ENCODE results near the gene POLA1.

POLA1 gene

DNA sequence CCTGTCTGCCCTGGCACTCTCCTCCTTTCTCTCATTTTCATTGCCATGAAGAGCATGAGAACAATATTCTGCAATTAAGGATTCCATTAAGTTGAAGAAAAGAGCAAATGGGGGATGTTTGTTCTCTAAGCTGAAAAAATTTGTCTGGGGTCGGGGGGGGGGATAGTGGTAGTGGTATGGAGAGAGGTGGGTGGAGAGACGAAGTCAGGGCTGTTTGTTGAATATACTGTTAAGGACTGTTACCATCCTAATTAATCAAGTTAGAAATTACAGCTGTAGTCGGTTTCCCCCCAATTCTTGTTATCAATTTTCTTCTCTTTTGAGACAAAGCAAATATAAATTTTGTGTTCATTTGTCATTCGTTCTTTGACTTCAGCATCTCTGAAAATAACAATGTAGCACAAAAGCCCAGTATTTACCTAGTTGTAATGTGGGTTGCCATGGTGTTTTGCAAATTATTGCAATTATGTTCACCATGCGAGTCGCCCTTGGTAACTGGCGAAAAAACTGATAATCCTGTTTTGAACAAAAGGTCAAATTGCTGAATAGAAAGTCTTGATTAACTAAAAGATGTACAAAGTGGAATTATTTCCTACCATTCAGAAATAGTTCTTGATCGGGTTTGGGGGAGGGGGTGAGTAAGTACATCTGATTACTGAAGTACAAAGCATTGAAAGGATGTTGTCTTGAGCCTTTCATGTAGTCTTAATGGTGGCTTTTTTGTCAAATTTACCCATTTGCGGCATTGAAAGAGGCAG is 183.0 kb downstream of the POLA1 start:
- no peak for DNase-seq (ENCODE audit: low read depth, low spot score)

DNA sequence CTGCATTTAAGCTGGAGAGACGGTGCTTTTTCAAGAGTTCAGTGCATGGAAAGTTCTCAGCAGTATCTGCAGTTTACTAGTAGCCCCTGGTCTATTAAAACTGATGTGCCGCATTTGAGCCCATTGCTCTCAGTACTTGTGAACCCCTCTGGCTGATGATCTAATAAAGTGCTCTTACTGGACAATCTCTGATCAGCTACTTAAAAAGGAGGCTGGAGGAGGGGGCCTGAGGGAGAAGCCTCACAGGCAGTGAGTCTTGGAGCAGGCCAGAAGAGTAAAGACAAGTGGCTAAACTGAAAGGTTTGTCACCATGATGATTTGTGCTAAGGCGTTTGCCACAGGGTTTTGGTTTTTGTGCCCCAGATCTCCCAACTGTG is 183.6 kb downstream of the POLA1 start:
- DNase-seq (ENCODE audit: low read depth, low spot score) = no peak

DNA sequence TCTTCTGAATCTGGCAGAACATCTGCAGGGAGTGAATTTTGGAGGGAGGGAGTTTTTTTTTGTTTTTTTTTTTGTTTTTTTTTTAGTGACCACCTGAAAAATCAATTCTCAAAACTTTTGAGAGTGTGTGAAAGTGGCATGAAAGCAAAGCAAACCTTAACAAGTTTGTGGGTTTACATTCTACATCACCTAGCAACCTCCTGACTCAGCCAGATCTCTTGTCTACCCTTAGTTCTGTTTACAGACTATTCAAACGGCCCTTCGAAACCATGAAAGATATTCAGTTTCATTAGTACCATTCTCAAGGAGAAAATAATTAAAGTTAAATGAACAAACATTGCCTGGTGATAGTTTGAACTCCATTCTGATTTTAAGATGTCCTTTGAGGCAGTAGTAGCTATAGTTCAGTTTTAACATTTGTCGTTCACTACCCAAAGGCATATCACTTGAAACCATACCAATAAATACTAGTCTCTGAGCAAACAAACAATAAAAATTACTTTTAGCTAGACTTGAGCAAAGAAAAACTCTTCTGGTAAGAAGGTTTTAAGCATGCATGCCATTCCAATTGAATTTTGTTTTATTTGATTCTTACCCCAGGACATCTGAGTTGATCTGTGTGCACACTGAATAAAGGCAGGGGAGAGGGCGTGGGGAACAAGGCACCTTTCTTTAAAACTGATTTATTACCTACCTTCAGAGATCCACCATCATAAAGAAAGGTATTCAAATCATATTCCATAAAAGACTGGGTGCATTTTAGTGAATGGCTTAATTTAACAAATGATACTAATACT is 184.3 kb downstream of the POLA1 start:
- DNase-seq (ENCODE audit: low read depth, low spot score) = no peak

DNA sequence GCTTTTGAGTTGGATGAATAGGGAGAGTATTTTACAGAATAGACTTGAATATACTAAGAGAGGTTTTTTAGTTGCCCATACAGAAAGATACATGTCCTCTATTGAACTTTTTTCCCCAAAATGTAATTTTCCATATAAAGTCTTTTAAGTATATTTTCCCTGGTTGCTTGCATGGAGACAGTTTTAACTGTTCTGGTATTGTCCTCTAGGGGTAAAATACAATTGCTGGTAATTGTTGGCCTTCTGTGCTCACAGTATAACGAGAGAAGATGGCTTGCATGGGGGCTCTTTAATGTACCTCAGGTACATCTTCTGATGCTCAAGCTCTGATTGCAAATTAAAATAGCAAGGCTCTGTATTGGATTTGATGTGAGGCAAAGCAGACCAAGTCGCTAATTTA is 186.0 kb downstream of the POLA1 start:
- no peak for DNase-seq (ENCODE audit: low read depth, low spot score)

DNA sequence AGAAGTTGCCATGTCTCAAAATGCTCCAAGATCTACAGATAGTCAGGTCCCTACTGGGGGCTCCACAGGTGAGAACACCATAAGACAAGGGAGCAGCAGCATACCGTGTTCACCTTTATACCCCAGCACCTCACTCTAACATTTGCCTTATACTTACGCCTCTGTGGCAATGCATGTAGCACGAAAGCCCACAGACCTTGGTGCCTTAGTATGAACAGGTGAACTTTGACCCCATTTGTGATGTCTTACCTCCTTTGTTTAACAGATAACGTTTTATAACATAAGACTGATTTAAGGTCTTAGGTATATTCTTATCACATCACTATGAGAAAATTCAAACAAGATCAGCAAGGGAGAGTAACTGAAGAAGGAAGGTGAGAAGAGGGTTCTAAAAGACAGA is 193.2 kb downstream of the POLA1 start:
- no peak for DNase-seq (ENCODE audit: low read depth, low spot score)

DNA sequence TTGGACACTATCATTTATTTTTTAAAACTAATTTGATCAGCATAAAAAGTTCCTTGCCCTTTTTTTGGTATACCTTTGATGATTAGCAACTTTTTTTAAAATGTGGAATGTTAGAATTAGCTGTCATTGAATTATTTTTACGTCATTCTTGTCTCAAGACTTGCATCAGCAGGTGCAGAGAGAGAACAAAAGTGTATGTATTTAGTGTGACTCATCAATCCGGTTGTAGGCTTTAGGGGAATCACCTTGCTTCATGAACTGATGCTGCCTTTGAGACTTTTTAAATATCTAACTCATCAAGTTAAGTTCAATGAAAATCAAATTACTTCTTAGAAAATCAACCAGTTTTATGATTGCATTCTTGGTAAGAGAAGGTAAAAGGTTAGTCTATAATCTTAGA is 197.0 kb downstream of the POLA1 start:
- DNase-seq (ENCODE audit: low read depth, low spot score) = no peak

DNA sequence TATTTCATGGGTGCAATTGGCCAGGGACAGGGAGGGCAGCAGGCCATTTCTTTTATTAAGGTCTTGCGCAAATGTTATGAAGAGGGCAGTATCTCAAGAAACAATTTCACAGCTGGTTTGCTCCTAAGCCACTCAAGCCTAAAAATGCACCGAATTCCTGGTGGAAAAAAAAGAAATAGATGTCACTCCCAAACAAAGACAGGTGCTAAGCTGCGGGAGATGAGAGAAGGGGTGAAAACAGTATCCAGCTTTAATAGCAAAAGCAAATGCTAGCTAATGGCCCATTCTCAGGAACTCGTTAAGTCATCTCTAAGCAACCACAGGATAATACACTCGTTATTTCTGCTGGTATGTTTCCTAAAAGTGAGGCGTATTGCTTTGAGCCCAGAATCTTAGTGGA is 205.7 kb downstream of the POLA1 start:
- no peak for DNase-seq (ENCODE audit: low read depth, low spot score)

DNA sequence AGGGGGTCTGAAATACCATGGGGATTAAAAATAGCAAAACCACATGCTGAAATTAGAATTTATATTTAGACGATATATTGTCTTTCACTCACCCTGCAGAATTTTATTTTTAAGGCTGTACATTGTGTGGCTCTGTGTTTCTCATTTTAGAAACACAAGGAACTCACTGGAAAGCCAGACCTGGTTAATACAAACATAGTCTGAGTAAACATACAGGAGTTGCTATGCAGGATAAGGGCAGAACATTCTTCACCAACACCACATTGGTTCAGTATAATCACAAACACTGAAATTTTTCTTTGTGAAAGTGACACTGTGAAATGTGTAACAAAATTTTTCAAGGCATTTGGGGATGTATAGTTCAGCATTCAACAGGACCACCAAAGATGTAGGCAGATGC is 206.5 kb downstream of the POLA1 start:
- no peak for DNase-seq (ENCODE audit: low read depth, low spot score)

DNA sequence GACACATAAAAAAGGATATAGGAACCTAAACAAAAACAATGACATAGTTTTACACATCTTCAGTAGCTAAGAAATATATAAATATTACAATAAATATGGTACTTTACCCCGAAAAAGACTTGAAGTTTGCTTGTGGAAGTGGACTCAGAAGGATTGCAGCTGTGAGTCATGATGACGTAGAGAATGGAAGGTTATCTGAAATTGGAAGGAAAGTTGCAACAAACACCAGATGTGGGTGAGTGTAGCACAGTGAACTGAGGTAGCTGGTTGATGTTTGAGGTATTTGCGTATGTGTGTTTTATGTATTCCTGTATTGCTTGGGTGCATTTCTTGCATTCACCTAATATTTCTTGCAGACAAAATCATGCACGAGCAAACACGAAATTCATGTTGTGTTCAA is 209.1 kb downstream of the POLA1 start:
- DNase-seq (ENCODE audit: low read depth, low spot score) = no peak

DNA sequence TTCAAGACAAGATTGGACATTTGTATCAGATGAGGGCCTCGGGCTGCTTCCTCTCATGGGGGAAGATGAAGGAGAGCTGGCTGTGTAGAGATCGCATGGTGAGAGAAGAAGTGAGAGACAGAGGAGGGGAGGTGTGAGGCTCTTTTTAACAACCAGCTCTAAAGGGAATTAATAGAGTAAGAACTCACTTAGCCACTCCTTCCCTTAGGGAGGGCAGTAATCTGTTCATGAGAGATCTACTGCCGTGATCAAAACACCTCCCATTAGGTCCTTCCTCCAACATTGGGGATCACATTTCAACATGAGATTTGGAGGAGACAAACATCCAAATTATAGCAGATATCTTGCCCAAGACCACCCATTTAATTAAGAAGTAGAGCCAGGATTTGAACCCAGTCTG is 225.0 kb downstream of the POLA1 start:
- DNase-seq (ENCODE audit: low read depth, low spot score) = no peak

DNA sequence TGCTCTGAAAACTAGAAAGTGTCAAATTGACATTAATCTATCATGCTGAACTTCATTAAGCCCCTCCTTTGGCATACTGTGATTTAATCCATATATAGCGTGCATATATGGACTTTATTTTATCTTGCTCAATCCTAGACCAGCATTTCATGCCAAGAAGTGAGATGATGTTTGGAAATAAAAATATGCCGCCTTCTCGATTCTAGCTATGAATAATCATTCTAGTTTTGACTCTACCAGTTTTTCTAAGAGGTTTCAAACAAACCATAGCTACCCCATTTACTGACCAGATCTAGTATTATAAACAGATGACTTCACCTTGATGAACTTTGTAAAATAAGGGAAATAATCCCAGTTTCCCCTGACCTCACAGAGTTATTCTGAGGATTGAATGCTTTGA is 227.1 kb downstream of the POLA1 start:
- no peak for DNase-seq (ENCODE audit: low read depth, low spot score)

DNA sequence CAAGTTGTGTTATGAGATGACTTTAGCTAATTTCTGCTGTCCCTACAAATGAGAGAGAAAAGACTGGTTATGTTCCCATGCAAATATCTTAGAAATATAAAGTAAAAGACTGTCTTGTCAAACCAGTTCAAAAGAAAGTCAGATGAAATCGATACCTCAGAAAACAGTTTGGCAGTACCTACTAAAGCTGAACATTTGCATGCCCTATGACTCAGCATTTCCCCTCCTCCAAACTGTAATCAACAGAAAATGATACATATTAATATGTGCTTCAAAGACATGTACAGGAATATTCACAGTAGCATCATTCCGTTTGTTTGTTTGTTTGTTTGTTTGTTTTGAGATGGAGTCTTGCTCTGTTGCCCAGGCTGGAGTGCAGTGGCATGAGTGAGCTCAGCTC is 231.7 kb downstream of the POLA1 start:
- no peak for DNase-seq (ENCODE audit: low read depth, low spot score)

DNA sequence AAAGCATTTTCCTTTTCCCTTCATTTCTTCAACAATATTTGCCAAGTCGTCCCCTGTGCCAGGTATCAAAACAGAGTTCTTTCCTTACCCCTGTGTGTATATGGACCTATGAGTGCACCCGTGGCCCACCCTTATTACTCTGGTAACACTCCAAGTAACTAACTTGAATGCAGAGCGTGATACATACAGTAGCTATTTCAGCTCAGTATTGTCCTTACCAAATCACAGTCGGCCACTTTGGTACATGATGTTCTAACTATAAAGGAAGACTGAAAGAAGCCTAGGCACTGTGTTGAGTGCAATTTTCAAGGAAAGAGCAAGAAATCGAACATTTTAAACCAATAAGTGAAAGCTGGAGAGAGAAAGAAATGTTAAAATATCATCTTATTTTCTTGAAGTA is 233.7 kb downstream of the POLA1 start:
- DNase-seq (ENCODE audit: low read depth, low spot score) = no peak

DNA sequence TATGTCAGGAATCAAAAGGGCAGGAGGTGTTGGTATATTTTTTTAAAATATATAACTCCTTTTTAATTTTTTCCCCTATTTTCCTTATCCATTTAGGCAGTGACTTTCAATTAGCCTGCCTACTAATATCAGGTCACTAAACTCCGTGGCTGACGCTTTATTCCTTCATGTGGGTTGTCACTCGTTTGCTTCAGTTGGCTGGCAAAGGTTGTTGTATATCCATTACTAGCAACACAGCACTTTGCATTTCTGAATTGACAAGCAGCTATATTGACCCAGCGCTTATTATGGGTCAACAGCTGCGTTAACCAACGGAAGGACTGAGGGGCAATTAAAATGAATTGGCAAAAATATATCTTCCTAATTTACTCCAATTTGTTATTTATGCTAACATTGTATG is 234.4 kb downstream of the POLA1 start:
- DNase-seq (ENCODE audit: low read depth, low spot score) = no peak

DNA sequence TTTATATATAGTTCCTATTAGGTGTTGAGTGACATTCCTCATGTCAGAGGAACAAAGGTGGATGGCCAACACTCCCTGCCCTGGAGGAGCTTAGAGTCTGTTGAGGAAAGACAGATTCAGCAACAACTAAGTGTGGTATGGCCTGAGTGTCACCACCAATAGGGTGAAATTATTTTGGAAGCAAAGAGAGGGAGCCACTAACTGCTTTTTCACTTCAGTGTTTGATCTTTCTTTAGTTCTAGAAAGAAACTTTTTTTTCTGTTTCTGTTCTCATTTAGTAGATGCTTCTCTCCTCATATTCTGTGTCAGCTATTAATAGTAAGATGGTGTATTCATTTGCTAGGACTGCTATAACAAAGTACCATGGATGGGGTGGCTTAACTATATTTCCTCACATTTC is 240.6 kb downstream of the POLA1 start:
- DNase-seq (ENCODE audit: low read depth, low spot score) = no peak

DNA sequence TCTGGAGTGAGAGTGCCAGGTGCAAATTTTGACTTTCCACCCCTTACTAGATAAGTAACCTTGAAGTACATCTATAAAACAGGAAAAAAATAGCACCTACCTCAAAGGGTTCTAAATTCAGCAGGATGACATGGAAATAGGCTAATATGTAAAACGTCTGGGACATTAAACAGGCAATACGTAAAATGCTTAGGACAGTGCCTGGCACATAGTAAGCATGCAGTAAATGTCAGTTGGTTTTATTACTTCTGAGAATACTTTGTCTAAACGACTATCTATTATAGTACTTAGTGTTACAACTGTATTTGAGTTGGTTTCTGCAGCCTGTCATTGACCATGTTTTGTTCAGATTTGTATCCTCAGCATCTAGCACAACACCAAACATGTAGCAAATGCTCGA is 251.3 kb downstream of the POLA1 start:
- DNase-seq (ENCODE audit: low read depth, low spot score) = no peak

DNA sequence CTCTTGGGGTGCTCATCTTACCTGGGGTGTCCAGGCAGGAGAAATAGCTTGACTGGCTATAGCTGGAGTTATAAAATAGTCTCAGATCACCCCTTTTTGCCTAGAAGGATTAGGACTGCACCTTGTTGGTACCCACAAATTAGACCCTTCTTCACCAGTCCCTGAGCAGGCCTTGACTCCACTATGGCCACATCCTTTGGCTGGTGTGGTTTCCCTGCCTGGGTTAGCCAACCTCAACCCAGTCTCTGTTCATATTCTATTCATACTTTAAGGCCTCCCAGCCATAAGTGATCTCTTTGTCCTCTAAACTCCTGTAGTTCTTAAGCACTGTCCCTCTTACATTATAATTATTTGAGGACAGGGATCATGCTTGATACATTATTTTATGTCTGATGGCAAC is 252.7 kb downstream of the POLA1 start:
- no peak for DNase-seq (ENCODE audit: low read depth, low spot score)

DNA sequence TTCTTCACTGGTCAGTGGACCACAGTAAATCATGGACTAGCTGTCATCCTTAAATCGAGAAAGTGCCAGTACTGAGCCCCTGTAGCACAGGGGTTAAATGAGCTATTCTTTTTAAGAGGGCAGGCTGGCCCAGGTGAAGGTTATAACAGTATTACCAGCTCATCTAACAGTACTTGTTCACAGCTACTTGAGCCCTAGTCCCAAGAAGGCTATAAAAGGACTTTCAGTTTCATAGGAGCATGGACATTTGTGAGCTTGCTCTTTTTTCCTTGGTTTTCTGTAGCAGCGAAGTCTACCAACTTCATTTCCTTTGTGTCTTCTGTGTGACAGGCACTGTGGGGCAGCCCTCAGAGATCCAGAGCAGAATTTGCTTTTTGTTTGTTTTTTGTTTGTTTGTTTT is 261.0 kb downstream of the POLA1 start:
- DNase-seq (ENCODE audit: low read depth, low spot score) = no peak

DNA sequence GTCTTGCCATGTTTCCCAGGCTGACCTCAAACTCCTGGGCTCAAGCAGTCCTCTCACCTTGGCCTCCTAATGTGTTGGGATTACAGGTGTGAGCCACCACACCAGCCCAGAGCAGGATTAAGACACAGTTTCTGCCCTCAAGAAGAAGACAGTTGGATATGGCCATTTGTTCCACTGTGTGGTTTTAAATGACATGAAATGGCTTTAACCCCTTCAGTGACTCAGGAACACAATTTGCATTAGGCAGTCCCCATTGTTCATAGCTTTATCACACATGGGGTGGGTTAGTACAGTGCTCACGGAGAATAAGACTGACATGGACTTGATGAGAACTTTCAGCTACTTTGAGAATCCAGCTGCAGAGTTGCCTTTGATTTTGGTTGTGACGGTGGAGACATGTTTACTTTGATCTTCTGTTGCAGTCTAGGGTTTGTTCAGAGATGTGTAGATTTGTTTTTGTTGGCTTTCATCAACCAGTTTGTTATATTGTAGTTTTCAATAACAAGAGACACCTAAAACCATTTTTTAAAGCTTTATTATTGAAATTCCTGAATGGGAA is 261.7 kb downstream of the POLA1 start:
- DNase-seq (ENCODE audit: low read depth, low spot score) = no peak

DNA sequence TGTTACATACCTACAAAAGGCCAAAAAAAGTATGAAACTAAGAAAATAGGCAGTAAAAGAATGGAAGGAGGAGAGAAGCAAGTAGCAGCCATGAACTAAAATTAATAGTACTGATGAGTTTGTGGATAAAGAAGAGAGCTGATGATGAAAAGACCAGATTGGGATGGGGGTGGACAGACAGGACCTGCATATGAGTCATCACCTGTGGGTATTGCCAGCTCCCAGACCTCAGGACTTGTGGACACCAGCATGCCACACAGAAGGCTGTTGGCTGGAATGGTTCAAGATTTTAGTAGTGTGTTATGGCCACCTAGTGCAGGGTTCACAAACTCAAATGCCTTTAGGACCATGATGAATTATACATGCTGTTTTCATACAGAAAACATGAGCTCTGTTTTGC is 263.1 kb downstream of the POLA1 start:
- no peak for DNase-seq (ENCODE audit: low read depth, low spot score)

DNA sequence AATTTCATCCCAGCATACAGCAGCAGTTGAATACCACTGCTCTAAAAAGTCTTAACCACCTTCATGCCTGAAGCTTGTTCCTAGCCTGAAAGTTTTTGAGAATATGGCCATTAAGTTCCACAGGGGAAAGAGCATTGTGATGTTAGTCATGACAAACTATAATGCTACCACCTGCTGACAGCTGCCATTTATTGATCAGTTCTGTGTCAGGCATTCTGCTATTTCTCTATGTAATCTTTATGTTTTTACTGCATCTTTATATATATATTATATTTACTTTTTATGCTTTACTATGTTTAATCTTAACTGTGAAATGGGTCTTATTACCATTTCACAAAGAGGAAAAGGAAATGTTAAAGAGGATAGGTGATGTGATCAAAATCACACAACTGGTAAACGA is 268.1 kb downstream of the POLA1 start:
- no peak for DNase-seq (ENCODE audit: low read depth, low spot score)

DNA sequence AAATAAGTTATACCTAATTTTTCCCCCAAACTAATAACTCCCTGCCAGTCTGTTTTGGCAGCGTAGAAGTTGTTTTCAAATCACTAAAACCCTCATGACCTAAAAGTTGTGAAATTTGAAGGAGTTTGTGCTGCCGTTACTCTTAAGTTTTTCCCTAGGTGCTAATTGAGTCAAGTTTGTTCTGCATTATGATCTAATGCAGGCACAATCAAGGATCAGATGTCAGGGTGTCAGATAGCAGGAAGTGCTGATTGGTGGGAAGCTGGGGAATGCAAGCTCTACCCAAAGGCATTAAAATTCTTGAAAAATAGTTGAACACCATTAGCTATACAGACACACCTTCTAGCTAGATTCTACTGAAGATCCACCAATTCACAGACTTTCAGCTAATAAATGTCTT is 270.1 kb downstream of the POLA1 start:
- DNase-seq (ENCODE audit: low read depth, low spot score) = no peak

DNA sequence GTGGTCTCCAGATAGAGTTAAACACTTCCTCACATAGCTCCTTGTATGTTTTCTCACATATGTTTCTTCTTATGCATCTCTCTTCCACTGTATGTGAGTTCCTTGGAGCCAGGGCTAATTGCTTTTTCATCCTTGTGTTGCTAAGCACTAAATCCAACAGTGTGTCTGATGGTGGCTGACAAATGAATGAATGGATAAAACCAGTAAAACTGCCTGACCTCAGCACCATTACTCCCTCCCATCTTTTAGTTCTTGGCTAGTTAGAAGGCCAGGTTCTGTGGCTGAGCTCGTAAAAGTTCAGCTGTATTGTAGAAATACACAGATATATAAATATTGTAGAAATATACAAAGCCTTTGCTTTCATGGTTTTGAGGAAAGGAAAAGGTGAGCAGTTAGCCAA is 271.7 kb downstream of the POLA1 start:
- no peak for DNase-seq (ENCODE audit: low read depth, low spot score)
